Measurements from ENCODE around the gene RTP1.

Gene RTP1

DNA sequence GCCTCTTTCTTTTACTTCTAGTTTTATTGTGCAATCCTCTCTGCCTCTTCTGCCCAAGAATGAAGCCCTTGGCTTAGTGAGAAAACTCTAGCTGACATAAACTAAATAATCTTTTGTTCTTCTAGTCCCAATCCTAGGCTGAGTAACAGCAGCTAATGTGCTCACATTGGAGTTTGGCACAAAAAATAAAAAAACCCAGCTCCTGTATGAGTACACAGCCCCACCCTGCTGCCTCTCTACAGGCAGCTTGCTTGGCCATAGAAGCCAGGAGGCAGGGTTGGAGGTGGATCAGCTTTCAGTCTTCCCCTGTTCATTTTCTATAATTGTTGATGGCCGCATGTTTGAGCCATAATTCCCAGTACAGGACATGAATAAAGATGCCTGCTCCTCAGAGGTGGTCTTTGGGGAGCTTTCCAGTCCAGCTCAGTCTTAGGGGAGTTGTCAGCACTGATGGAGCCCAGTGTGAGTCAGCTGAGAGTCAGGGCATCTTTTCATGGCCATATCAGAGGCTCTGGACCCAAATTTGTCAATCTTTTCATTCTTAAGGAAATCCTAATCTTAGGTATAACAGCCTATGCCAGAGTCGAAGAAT is 46.7 kb downstream of the RTP1 start:
- Mint-ChIP-seq H3K36me3 (ENCODE audit: low read depth) (peaks cover 5% of the 10 kb centered on the region), H3K27ac (no peak overlapping the region), H3K27me3 (ENCODE audit: low read depth) (peaks cover 4% of the 10 kb centered on the region), H3K4me1 (no peaks in the 10 kb centered on the region), H3K9me3 (peaks cover 3% of the 10 kb centered on the region), H3K4me3 (no peak overlapping the region)
- TF ChIP-seq, protein P1, sequence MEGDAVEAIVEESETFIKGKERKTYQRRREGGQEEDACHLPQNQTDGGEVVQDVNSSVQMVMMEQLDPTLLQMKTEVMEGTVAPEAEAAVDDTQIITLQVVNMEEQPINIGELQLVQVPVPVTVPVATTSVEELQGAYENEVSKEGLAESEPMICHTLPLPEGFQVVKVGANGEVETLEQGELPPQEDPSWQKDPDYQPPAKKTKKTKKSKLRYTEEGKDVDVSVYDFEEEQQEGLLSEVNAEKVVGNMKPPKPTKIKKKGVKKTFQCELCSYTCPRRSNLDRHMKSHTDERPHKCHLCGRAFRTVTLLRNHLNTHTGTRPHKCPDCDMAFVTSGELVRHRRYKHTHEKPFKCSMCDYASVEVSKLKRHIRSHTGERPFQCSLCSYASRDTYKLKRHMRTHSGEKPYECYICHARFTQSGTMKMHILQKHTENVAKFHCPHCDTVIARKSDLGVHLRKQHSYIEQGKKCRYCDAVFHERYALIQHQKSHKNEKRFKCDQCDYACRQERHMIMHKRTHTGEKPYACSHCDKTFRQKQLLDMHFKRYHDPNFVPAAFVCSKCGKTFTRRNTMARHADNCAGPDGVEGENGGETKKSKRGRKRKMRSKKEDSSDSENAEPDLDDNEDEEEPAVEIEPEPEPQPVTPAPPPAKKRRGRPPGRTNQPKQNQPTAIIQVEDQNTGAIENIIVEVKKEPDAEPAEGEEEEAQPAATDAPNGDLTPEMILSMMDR (IDR thresholded peaks at IDR 0.05; ENCODE audit: unreplicated experiment in 3 of 3), result no peak

DNA sequence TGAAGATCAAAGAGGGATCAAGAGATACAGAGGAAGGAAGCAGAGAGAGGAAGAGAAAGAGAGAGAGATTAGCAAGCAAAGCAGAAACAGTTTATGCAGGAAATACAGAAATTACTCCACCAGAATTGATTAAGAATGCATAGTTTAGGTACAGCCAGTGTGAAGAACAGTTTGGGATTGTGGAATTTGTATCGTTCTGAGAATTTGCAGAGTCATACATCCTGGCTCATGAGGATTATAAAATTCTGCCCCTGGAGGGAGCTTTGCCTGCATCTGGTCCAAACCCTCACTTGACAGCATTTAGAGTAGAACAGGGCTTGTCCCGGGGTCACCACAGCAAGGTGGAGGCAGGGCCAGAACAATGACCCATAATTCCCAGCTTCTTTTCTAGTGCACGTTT is 50.1 kb downstream of the RTP1 start:
- Mint-ChIP-seq H3K27me3 (ENCODE audit: low read depth) (peaks cover 4% of the 10 kb centered on the region), H3K4me3 (no peak overlapping the region), H3K36me3 (ENCODE audit: low read depth) (no peaks in the 10 kb centered on the region), H3K27ac (no peak overlapping the region), H3K4me1 (no peaks in the 10 kb centered on the region), H3K9me3 (no peaks in the 10 kb centered on the region)
- TF ChIP-seq, protein P1 (IDR thresholded peaks at IDR 0.05; ENCODE audit: unreplicated experiment in 3 of 3), result no peak
